ENCODE measurements around the gene HSH2D. TPM values are rescaled to one million over a fixed set of nuclear protein-coding genes. Genes with fewer than 3 reads are reported as not detected.

The HSH2D gene
- total and polyA plus RNA-seq, 4 experiments from 2014 or later, result 5.5 to 18.8 (median 15.2) TPM

- ChIA-PET POLR2A (ENCODE audit: partially characterized antibody) (interaction anchor here (0.8 kb wide), 1 partner anchor 17 kb away, joined by 3 read pairs; the partner anchor contains the start of gene FAM32A), CTCF (ENCODE audit: partially characterized antibody) (interaction anchor here (0.7 kb wide), 1 partner anchor 180 kb away, joined by 4 read pairs; no protein-coding TSS in a partner anchor)
- Histone ChIP-seq H3K9me3 (ENCODE audit: control insufficient read depth in 1 of 2, low read length in 2 of 2) (no peaks in the 10 kb centered on the region), H3K4me3 (ENCODE audit: low read length in 2 of 2) (no peak overlapping the region), H3K27ac (ENCODE audit: low read depth, low read length) (no peak overlapping the region), H3K36me3 (ENCODE audit: insufficient read depth, low read length) (peaks cover 33% of the 10 kb centered on the region), H3K27me3 (ENCODE audit: insufficient read depth, low read length) (no peaks in the 10 kb centered on the region), H3K4me1 (ENCODE audit: insufficient read depth, low read length) (peaks cover 23% of the 10 kb centered on the region)
- no peak for DNase-seq
- H3K4me1 Mint-ChIP-seq, result peaks cover 28 to 57% (median 39%) of the 10 kb centered on the region in 4 donors
- peaks cover 0 to 2% (median 0%) of the 10 kb centered on the region in 8 donors for H3K9me3 Mint-ChIP-seq
- H3K4me3 Mint-ChIP-seq, result peak overlapping the region in 2 of 8 donors; percentile 35 to 63
- peak overlapping the region in 2 of 7 donors; percentile 42 to 60 for H3K27ac Mint-ChIP-seq
- peaks cover 25 to 51% of the 10 kb centered on the region in 2 donors for H3K36me3 Mint-ChIP-seq
- intact Hi-C loops (cut with micrococcal nuclease), result no loop called here
- H3K27me3 Mint-ChIP-seq, result no peaks in the 10 kb centered on the region
These were observed 59.1 kb downstream of the HSH2D start for GRCh38 chr19:16202320-16203255.

GRCh38 chr19:16203256-16204004 is 59.9 kb downstream of the HSH2D start:
- Mint-ChIP-seq H3K27ac (no peak overlapping the region), H3K4me1 (peaks cover 33 to 61% (median 42%) of the 10 kb centered on the region in 4 donors), H3K27me3 (no peaks in the 10 kb centered on the region), H3K4me3 (peak overlapping the region in 1 of 8 donors; percentile 25), H3K36me3 (peaks cover 30 to 57% of the 10 kb centered on the region in 2 donors), H3K9me3 (no peaks in the 10 kb centered on the region)
- Histone ChIP-seq H3K4me3 (ENCODE audit: low read length in 2 of 2) (no peak overlapping the region), H3K27ac (ENCODE audit: low read depth, low read length) (no peak overlapping the region), H3K36me3 (ENCODE audit: insufficient read depth, low read length) (peaks cover 40% of the 10 kb centered on the region), H3K9me3 (ENCODE audit: control insufficient read depth in 1 of 2, low read length in 2 of 2) (no peaks in the 10 kb centered on the region), H3K4me1 (ENCODE audit: insufficient read depth, low read length) (peaks cover 27% of the 10 kb centered on the region), H3K27me3 (ENCODE audit: insufficient read depth, low read length) (no peaks in the 10 kb centered on the region)
- ChIA-PET CTCF (ENCODE audit: partially characterized antibody) (no interaction called here), POLR2A (ENCODE audit: partially characterized antibody) (interaction anchor here (0.8 to 1.0 kb wide), 2 partner anchors 17 to 18 kb away, joined by 3 read pairs; partner anchors contain the start of gene FAM32A)
- DNase-seq, result no peak
- intact Hi-C loops (cut with micrococcal nuclease), result no loop called here

- DNase-seq, result no peak
- Mint-ChIP-seq H3K27me3 (no peaks in the 10 kb centered on the region), H3K4me1 (peaks cover 30 to 58% (median 38%) of the 10 kb centered on the region in 4 donors), H3K9me3 (no peaks in the 10 kb centered on the region), H3K4me3 (no peak overlapping the region), H3K36me3 (peaks cover 31 to 62% of the 10 kb centered on the region in 2 donors), H3K27ac (peak overlapping the region in 2 of 7 donors; percentile 36 to 68)
- intact Hi-C loops (cut with micrococcal nuclease), result no loop called here
- H3K4me1 ChIP-seq (ENCODE audit: insufficient read depth, low read length), result peaks cover 22% of the 10 kb centered on the region
- ChIA-PET CTCF (ENCODE audit: partially characterized antibody) (no interaction called here), POLR2A (ENCODE audit: partially characterized antibody) (interaction anchor here (1.0 kb wide), 1 partner anchor 18 kb away, joined by 3 read pairs; no protein-coding TSS in a partner anchor)
- no peak overlapping the region for H3K4me3 ChIP-seq (ENCODE audit: low read length in 2 of 2)
- no peaks in the 10 kb centered on the region for H3K9me3 ChIP-seq (ENCODE audit: control insufficient read depth in 1 of 2, low read length in 2 of 2)
- no peak overlapping the region for H3K27ac ChIP-seq (ENCODE audit: low read depth, low read length)
- peaks cover 42% of the 10 kb centered on the region for H3K36me3 ChIP-seq (ENCODE audit: insufficient read depth, low read length)
- H3K27me3 ChIP-seq (ENCODE audit: insufficient read depth, low read length), result no peaks in the 10 kb centered on the region
These were observed 60.5 kb downstream of the HSH2D start for GRCh38 chr19:16204005-16204294.

- no peak overlapping the region for H3K4me3 ChIP-seq (ENCODE audit: low read length in 2 of 2)
- Mint-ChIP-seq H3K27ac (no peak overlapping the region), H3K4me1 (peaks cover 20 to 52% (median 31%) of the 10 kb centered on the region in 4 donors), H3K27me3 (no peaks in the 10 kb centered on the region), H3K4me3 (no peak overlapping the region), H3K9me3 (no peaks in the 10 kb centered on the region), H3K36me3 (peaks cover 42 to 69% of the 10 kb centered on the region in 2 donors)
- CTCF ChIA-PET (ENCODE audit: partially characterized antibody), result no interaction called here
- peaks cover 53% of the 10 kb centered on the region for H3K36me3 ChIP-seq (ENCODE audit: insufficient read depth, low read length)
- H3K9me3 ChIP-seq (ENCODE audit: control insufficient read depth in 1 of 2, low read length in 2 of 2), result no peaks in the 10 kb centered on the region
- POLR2A ChIA-PET (ENCODE audit: partially characterized antibody), result interaction anchor here (0.9 kb wide), 1 partner anchor 34 kb away, joined by 4 read pairs; no protein-coding TSS in a partner anchor
- H3K4me1 ChIP-seq (ENCODE audit: insufficient read depth, low read length), result peaks cover 11% of the 10 kb centered on the region
- H3K27ac ChIP-seq (ENCODE audit: low read depth, low read length), result no peak overlapping the region
- DNase-seq, result no peak
- no peaks in the 10 kb centered on the region for H3K27me3 ChIP-seq (ENCODE audit: insufficient read depth, low read length)
- intact Hi-C loops (cut with micrococcal nuclease), result no loop called here
These were observed 61.9 kb downstream of the HSH2D start for GRCh38 chr19:16205205-16206045.

GRCh38 chr19:16206046-16206605 is 62.6 kb downstream of the HSH2D start:
- no peak overlapping the region for H3K4me3 ChIP-seq (ENCODE audit: low read length in 2 of 2)
- peaks cover 49% of the 10 kb centered on the region for H3K36me3 ChIP-seq (ENCODE audit: insufficient read depth, low read length)
- no peak overlapping the region for H3K4me3 Mint-ChIP-seq
- intact Hi-C loops (cut with micrococcal nuclease), result no loop called here
- no peaks in the 10 kb centered on the region for H3K27me3 Mint-ChIP-seq
- H3K9me3 ChIP-seq (ENCODE audit: control insufficient read depth in 1 of 2, low read length in 2 of 2), result no peaks in the 10 kb centered on the region
- no peaks in the 10 kb centered on the region for H3K27me3 ChIP-seq (ENCODE audit: insufficient read depth, low read length)
- DNase-seq, result no peak
- POLR2A ChIA-PET (ENCODE audit: partially characterized antibody), result interaction anchor here (0.9 to 1.1 kb wide), 2 partner anchors 33 to 118 kb away, joined by 3 to 4 read pairs; partner anchors contain the start of gene KLF2
- peak overlapping the region in 3 of 7 donors; percentile 11 to 64 (median 52) for H3K27ac Mint-ChIP-seq
- H3K4me1 Mint-ChIP-seq, result peaks cover 14 to 49% (median 25%) of the 10 kb centered on the region in 4 donors
- H3K36me3 Mint-ChIP-seq, result peaks cover 43 to 70% of the 10 kb centered on the region in 2 donors
- CTCF ChIA-PET (ENCODE audit: partially characterized antibody), result no interaction called here
- peaks cover 11% of the 10 kb centered on the region for H3K4me1 ChIP-seq (ENCODE audit: insufficient read depth, low read length)
- H3K27ac ChIP-seq (ENCODE audit: low read depth, low read length), result no peak overlapping the region
- no peaks in the 10 kb centered on the region for H3K9me3 Mint-ChIP-seq

DNA sequence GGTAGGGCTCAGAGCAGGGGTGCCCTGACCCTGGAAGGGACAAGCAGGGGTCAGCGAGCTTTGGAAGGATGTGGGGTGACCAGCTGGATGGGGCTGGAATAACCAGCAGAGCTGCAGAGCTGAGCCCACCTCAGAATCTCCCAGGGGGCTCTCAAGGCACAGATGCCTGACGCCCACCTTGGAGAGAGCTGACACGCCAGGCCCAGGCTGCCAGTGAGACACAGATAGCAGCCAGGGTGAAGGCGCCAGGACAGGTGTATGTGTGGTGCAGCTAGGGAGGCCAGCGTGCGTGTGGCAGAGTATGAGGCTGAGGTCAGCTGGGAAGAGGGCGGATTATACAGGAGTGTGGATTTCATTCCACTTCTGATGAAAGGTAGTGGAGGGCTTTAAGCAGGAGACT is 63.2 kb downstream of the HSH2D start:
- peak overlapping the region in 5 of 7 donors; percentile 11 to 88 (median 75) for H3K27ac Mint-ChIP-seq
- H3K27me3 Mint-ChIP-seq, result no peaks in the 10 kb centered on the region
- H3K27ac ChIP-seq (ENCODE audit: low read depth, low read length), result no peak overlapping the region
- H3K27me3 ChIP-seq (ENCODE audit: insufficient read depth, low read length), result no peaks in the 10 kb centered on the region
- peaks cover 12 to 48% (median 23%) of the 10 kb centered on the region in 4 donors for H3K4me1 Mint-ChIP-seq
- ChIA-PET POLR2A (ENCODE audit: partially characterized antibody) (interaction anchor here (1.1 kb wide), 1 partner anchor 118 kb away, joined by 3 read pairs; the partner anchor contains the start of gene KLF2), CTCF (ENCODE audit: partially characterized antibody) (no interaction called here)
- intact Hi-C loops (cut with micrococcal nuclease), result no loop called here
- peaks cover 48 to 72% of the 10 kb centered on the region in 2 donors for H3K36me3 Mint-ChIP-seq
- peak overlapping the region in 2 of 8 donors; percentile 46 to 49 for H3K4me3 Mint-ChIP-seq
- no peaks in the 10 kb centered on the region for H3K9me3 ChIP-seq (ENCODE audit: control insufficient read depth in 1 of 2, low read length in 2 of 2)
- H3K4me3 ChIP-seq (ENCODE audit: low read length in 2 of 2), result no peak overlapping the region
- peaks cover 11% of the 10 kb centered on the region for H3K4me1 ChIP-seq (ENCODE audit: insufficient read depth, low read length)
- peaks cover 49% of the 10 kb centered on the region for H3K36me3 ChIP-seq (ENCODE audit: insufficient read depth, low read length)
- H3K9me3 Mint-ChIP-seq, result no peaks in the 10 kb centered on the region
- DNase-seq, result no peak

All from CD4-positive, alpha-beta memory T cell (primary cell).